NCI-H1105 (cell line): Measurements from ENCODE around the gene ATXN1.

ENCODE experiments used
- DNase-seq: peaks from one replicate; lab custom pipeline; 2025; lab: John Stamatoyannopoulos, UW

ATXN1 gene

GRCh38 chr6:16496991-16497801 is 264.1 kb downstream of the ATXN1 start:
- DNase-seq = no peak

DNA sequence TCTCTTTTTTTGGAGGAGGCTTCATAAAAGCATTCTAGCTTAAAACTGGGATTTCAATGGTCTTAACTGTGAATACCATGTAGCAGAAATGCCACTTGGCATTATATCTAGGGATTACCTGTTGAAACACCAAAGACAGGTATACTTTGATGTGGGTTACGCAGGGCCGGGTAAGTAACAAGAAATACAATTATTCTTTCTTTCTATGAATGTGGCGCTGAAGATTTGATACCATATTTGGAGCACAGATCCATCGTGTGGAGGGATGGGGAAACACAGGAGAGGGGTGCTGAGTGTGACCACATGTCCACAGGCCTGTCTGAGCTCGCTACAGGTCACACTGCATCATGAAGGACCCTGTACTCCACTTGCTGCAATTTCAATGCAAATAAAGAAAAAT is 265.1 kb downstream of the ATXN1 start:
- no peak for DNase-seq

DNA sequence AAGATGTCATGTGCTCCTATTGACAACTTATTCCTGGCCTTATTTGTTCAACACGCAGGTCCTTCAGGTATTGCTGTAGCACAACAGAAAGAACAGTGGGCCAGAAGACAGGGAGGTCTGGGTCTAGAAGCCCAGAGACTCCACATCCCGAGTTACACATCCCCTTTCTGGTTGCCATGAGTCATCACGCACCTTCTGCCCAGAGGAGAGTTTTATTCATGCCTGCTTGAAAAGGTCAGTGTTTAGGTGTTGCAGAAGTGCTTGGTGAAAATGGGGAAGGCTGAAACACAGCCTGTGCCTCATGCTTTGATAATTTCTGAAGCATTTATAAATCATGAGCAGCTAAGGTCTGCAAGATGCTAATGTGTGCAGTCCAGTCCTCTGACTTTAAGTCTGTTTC is 266.5 kb downstream of the ATXN1 start:
- no peak for DNase-seq

DNA sequence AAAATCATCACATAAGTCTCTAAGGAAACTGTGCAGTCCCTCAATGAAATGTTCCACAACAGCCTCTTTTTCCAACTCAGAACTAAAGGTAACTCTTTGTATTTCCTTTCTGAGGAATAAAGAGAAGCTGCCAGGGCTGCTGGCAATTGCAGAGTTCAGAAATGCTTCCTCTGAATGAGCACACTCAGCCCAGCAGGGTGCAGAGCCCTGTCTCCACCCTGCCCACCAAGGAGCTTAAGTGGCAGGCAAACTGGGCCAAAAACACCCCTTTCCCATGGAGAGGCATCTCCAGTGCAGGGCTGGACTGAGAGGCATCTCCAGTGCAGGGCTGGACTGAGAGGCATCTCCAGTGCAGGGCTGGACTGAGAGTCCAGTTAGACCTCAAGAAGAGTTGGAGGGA is 267.5 kb downstream of the ATXN1 start:
- no peak for DNase-seq

- DNase-seq = no peak
These were observed 268.1 kb downstream of the ATXN1 start for GRCh38 chr6:16493112-16493511.

DNA sequence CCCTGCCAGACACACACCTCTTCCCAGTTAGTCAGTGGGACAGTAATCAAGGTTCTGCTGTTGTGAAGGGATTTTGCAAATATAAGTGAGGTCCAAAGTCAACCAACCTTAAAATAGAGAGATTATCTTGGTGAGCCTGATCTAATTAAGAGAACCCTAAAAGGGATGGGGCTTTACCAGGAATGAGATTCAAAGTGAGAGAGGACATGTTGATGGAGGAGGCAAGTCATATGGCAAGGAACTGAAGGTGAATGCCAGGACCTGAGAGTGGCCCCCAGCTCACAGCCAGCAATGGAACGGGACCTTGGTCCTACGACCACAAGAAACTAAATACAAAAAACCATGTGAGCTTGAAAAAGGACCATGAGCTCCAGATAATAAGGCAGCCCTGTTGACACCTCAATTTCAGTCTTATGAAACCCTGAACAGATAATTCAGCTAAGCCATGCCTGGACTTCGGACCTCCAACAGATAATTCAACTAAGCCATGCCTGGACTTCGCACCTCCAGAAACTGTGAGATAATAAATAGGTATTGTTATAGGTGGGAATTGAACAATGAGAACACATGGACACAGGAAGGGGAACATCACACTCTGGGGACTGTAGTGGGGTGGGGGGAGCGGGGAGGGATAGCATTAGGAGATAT is 269.5 kb downstream of the ATXN1 start:
- DNase-seq = no peak

- no peak for DNase-seq
These were observed 270.6 kb downstream of the ATXN1 start for GRCh38 chr6:16490616-16491015.

DNA sequence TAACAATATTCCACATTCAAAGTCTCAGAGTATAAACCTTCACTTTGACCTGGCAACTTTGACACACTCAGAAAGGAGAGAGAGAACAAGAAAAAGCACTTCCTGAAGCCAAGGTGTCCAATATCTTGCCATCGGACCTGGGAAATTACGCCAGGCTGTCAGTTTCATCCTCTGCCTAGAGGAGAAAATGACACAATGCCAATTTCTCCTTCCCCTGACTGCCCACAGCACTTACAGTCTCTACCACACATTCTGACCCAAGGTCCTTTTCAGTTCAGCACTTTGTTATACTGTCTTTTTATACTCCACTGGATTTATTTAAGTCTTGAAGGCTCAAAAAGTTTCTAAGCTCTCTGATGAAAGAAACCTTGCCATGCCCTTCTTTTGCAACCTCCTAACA is 272.4 kb downstream of the ATXN1 start:
- DNase-seq = no peak

DNA sequence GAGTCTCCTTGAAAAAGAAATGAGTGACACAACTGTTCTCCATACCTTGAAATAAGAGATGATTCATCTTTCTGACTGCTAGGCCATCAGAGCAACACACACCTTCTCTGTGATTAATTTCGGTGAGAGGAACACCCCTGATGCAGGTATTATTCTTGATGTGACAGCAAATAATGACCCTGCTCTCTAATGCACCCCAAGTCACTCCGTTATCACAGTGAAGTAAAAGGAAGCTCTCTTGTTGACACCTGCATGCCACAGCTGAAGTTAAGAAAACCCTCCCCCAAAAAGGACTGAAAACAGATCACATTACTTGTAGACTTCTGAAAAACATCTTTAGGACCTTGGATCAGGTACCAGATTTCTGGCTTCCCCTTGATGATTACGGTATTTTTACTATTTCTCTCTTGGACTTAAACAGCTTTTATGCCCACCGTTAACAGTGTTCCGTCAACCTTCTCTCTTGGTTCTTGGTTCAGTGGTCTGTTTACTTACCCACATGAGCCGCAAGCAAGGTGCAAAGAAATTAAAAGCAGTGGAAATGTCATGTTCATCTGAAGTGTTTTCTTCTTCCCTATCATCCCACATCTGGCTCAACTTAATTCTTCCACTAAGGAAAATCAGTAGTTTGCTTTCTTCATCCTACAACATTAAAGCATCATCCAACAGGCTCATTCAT is 273.1 kb downstream of the ATXN1 start:
- DNase-seq = no peak

GRCh38 chr6:16486661-16487060 is 274.6 kb downstream of the ATXN1 start:
- no peak for DNase-seq

- no peak for DNase-seq
These were observed 277.9 kb downstream of the ATXN1 start for GRCh38 chr6:16483315-16483875.

GRCh38 chr6:16482702-16483314 is 278.5 kb downstream of the ATXN1 start:
- no peak for DNase-seq

- DNase-seq = no peak
These were observed 279.4 kb downstream of the ATXN1 start for GRCh38 chr6:16481697-16482399.

DNA sequence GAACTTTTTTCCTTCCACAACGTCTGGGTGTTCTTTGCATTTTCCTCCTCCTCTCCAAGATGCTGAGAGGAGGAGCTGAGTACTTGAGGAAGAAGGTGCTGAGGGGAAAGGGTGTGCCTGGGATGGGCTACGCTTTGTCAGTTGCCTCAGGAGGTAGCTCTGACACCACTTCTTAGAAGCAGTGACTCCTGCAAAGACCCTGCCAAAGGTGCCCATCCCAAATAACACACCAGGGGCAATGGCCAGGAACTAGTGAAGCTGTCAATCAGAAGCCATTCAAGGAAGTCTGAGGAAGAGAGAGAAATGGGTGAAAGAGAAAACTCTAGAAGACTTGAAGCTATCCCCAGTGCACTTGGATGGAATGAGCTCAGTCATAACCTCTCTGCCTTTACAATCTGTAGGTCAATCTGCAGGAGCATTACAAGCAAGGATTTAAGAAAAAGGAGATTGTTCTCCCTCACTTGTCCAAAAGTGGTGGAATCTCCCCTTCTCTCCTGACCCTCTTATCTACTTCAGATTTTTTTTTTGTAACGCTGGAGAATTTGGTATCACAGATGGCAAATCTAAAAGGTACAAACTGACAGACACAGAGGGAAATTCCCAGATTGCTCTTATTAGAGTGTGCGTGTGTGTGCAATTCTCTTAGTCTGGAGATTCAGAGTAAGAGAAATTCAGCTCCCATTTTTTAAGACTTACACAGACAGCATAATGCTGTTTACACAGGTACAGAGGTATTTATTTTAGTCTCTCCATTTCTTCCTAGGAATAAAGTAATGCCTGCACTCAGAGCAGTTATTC is 280.3 kb downstream of the ATXN1 start:
- no peak for DNase-seq

DNA sequence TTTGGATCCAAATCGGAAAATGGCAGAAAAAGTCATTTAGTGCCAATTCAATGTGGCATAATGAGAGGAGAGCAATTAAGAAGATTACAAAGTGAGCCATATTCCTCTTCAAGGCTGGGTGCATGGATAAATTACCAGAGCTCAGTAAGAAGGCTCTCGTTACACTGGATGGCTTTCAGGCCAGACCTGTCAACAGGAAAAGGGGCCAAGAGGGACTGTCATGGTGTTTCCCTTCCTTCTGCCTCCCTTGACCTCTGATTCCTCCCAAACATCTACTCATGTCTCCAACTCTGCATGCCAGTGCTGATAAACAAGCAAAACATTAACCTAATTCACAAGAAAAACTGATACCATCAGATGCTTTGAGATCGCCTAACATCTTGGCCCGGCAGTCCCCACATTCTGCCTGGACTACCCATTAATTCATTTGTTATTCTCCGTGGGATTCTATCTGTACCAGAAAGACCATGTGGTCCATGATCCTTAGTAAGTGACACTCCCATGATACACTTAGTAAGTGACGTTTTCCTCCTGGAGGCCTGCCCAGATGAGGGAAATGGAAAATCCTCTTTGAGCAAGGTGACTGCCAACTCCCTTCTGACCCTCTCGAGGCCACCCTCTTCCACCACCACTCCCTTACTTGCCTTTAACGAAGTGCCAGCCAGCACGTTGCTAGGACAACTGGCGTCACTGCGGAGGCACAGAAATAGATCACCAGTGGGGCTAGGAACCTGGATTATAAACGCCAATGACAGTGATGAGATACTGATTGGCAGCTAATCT is 283.7 kb downstream of the ATXN1 start:
- DNase-seq = no peak

DNA sequence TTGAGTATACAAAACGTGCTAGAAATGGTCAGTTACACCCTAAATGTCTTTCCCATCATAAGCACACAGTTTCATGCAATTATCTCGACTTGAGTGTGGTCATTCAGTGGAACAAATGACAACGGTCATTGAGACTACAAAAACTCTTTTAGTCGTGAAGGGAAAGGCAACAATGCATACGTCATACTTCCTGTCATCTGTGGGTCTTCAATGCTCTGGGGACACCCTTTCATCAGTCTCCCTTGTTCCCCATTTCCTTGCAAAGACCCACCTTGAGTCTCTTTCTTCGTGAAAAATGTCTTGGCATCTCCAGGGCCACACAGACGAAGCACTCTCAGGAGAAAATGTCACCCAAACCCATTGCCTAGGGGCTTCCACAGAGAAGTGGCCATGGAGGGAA is 284.4 kb downstream of the ATXN1 start:
- no peak for DNase-seq

- DNase-seq = no peak
These were observed 285.8 kb downstream of the ATXN1 start for GRCh38 chr6:16475494-16475781.

- DNase-seq = no peak
These were observed 286.3 kb downstream of the ATXN1 start for GRCh38 chr6:16474772-16475493.

GRCh38 chr6:16473908-16474771 is 287.1 kb downstream of the ATXN1 start:
- no peak for DNase-seq
